Body of pancreas (tissue), 4 donors: ENCODE data around the gene SLC2A4RG. TPM values are rescaled to one million over a fixed set of nuclear protein-coding genes. Genes with fewer than 3 reads are reported as not detected.

ENCODE experiments used
- ATAC-seq: fragments of 150-250 bp; one replicate; pipeline ENCODE4 v1.9.1; 2016
- DNase-seq, 4 donors: peaks; one replicate each; pipeline ENCODE4 v3.0.0-alpha.2; 2019
- H3K27ac ChIP-seq, 4 donors: fragments of 200-600 bp; sonication (generic); 1 replicate in 3 of 4; 2 replicates in 1 of 4; pipeline versions ENCODE4 v1.5.1 to v1.6.1; 2016 to 2019; ENCODE audit warnings: mild to moderate bottlenecking in 1 of 4, mixed read lengths in 1 of 4, moderate library complexity in 1 of 4
- H3K27me3 ChIP-seq, 2 donors: fragments of 200-600 bp; sonication (generic); one replicate each; pipeline ENCODE4 v1.6.0; 2016; ENCODE audit warnings: mild to moderate bottlenecking in 1 of 2
- H3K36me3 ChIP-seq, 2 donors: fragments of 200-600 bp; sonication (generic); replicated peaks in 1 of 2; 2 replicates each; pipeline ENCODE4 v1.5.1; 2016; ENCODE audit warnings: low read depth in 2 of 2; ENCODE audit not compliant: insufficient read depth in 1 of 2
- H3K4me1 ChIP-seq: fragments of 200-600 bp; sonication (generic); one replicate; pipeline ENCODE4 v1.6.0; 2016
- H3K4me3 ChIP-seq, 2 donors: fragments of 200-600 bp; sonication (generic); 1 replicate in 1 of 2; 2 replicates in 1 of 2; pipeline ENCODE4 v1.5.1; 2016 to 2019
- H3K9me3 ChIP-seq, 3 donors: fragments of 200-600 bp; sonication (generic); 1 replicate in 2 of 3; 2 replicates in 1 of 3; pipeline ENCODE4 v1.5.1; 2016
- CTCF ChIP-seq, 7 experiments: fragments of 450-650 bp in 4 of 7; fragments of 200-600 bp in 3 of 7; sonication (generic) in 3 of 7; IDR thresholded peaks; one replicate each; pipeline ENCODE4 v1.5.1; 2016 to 2019; ENCODE audit warnings: antibody characterized with exemption in 7 of 7
- POLR2A ChIP-seq, 3 donors: fragments of 450-650 bp; IDR thresholded peaks; one replicate each; pipeline ENCODE4 v1.6.1; 2016; ENCODE audit warnings: antibody characterized with exemption in 3 of 3, mild to moderate bottlenecking in 2 of 3
- WGBS, 2 donors: methylation state at CpG; one replicate each; pipeline ENCODE4 v1.1.5; 2017; 5-methylcytosine and 5-hydroxymethylcytosine counted together
- intact Hi-C: fragments of 100-400 bp; cut with DNase I; formaldehyde crosslinking; loops from one replicate; pipeline ENCODE4 v1.15.1; 2023
- total RNA-seq, 2 donors: library from RNA; depleted of rRNA; stranded (reverse); fragments of >200 nt; gene quantifications; one replicate each; pipeline ENCODE4 v1.1.0, GENCODE V29; 2016

SLC2A4RG gene
- total RNA-seq, 2 donors from 2014 or later = 30.9 to 69.5 TPM

GRCh38 chr20:63745424-63745805, 5.8 kb downstream of the SLC2A4RG start:
- no peak overlapping the region for H3K27ac ChIP-seq
- H3K4me3 ChIP-seq = no peak overlapping the region
- no peaks in the 10 kb centered on the region for H3K9me3 ChIP-seq
- intact Hi-C loops = no loop called here
- TF ChIP-seq CTCF (IDR thresholded peaks at IDR 0.05) = no peak
- no peak for TF ChIP-seq POLR2A (IDR thresholded peaks at IDR 0.05)
- no peaks in the 10 kb centered on the region for H3K27me3 ChIP-seq
- ATAC-seq (no peak), DNase-seq (no peak)
- peaks cover 26% of the 10 kb centered on the region for H3K4me1 ChIP-seq
- 77 to 79% methylated on average over 15 of the region's 15 CpGs for WGBS, 2 donors
- peaks cover 0 to 2% of the 10 kb centered on the region in 2 donors for H3K36me3 ChIP-seq

GRCh38 chr20:63745961-63746731, 6.6 kb downstream of the SLC2A4RG start:
- ATAC-seq (no peak), DNase-seq (no peak)
- intact Hi-C loops = no loop called here
- no peak for TF ChIP-seq CTCF (IDR thresholded peaks at IDR 0.05)
- no peak for TF ChIP-seq POLR2A (IDR thresholded peaks at IDR 0.05)
- peaks cover 18% of the 10 kb centered on the region for H3K4me1 ChIP-seq
- WGBS, 2 donors = 87 to 89% methylated on average over 15 to 20 of the region's 26 CpGs
- H3K27ac ChIP-seq = no peak overlapping the region
- peaks cover 0 to 2% of the 10 kb centered on the region in 2 donors for H3K36me3 ChIP-seq
- H3K27me3 ChIP-seq = no peaks in the 10 kb centered on the region
- no peaks in the 10 kb centered on the region for H3K9me3 ChIP-seq
- H3K4me3 ChIP-seq = no peak overlapping the region

GRCh38 chr20:63746751-63747315, 7.3 kb downstream of the SLC2A4RG start:
- DNase-seq (no peak), ATAC-seq (no peak)
- intact Hi-C loops = no loop called here

GRCh38 chr20:63747622-63748069, 8.1 kb downstream of the SLC2A4RG start:
- no peak for ATAC-seq
- peaks cover 0 to 2% of the 10 kb centered on the region in 2 donors for H3K36me3 ChIP-seq
- DNase-seq = no peak
- H3K27ac ChIP-seq = no peak overlapping the region
- H3K4me1 ChIP-seq = peaks cover 8% of the 10 kb centered on the region
- intact Hi-C loops = no loop called here
- TF ChIP-seq CTCF (IDR thresholded peaks at IDR 0.05) (no peak), POLR2A (IDR thresholded peaks at IDR 0.05) (no peak)
- 42% methylated on average over 12 of the region's 13 CpGs; no CpG with 5 or more reads in 1 of the 2 donors for WGBS, 2 donors
- no peaks in the 10 kb centered on the region for H3K27me3 ChIP-seq
- H3K9me3 ChIP-seq = no peaks in the 10 kb centered on the region
- H3K4me3 ChIP-seq = no peak overlapping the region

More at GRCh38 chr20:63746751-63747315, 7.3 kb downstream of the SLC2A4RG start:
- H3K4me1 ChIP-seq = peaks cover 11% of the 10 kb centered on the region
- H3K27ac ChIP-seq = no peak overlapping the region
- WGBS, 2 donors = 91 to 96% methylated on average over 13 to 43 of the region's 47 CpGs
- no peaks in the 10 kb centered on the region for H3K27me3 ChIP-seq
- no peaks in the 10 kb centered on the region for H3K9me3 ChIP-seq
- peaks cover 0 to 2% of the 10 kb centered on the region in 2 donors for H3K36me3 ChIP-seq
- H3K4me3 ChIP-seq = no peak overlapping the region
- no peak for TF ChIP-seq CTCF (IDR thresholded peaks at IDR 0.05)
